ENCODE data around the gene PKDCC.

DNA sequence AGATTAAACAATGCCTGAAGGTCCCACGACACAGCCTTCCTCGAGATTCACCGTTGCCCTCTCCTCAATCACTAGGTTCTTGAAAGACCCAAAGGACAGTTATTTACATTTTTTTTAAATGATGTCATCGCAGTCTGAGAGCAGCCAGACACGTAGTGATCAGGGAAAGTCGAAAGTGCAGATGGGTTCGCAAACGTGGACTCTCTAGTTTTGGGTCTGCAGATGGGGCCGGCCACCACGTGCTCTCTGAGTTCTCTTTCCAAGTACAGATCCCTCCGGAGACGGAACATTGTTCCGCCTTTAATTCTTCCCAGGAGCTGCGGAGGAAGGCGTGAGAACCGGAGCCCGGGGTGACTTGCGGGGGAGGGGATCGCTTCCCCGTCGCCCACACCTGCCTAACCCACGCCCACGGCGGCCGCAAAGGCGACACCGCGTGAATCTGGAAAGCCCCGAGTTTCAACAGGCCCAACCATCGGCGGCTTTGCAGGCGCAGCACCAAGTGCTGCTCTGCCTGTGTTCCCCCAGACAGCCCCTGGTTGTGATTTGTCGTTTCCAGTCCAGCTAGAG, 54.3 kb downstream of the PKDCC start:
- TF ChIP-seq CEBPB (IDR thresholded peaks at IDR 0.05) (no peak), MAX (IDR thresholded peaks at IDR 0.05) (peak; percentile 92), YY1 (IDR thresholded peaks at IDR 0.05; ENCODE audit: low read depth) (no peak), EP300 (IDR thresholded peaks at IDR 0.05; ENCODE audit: borderline replicate concordance) (no peak), FOXM1 (IDR thresholded peaks at IDR 0.05; ENCODE audit: borderline replicate concordance, low read depth) (no peak), TCF12 (IDR thresholded peaks at IDR 0.05; ENCODE audit: low read depth) (no peak), TEAD4 (IDR thresholded peaks at IDR 0.05) (no peak), REST (IDR thresholded peaks at IDR 0.05; ENCODE audit: low read depth) (no peak), EGR1 (IDR thresholded peaks at IDR 0.05) (peak; percentile 71; the same call in 1 of the 2 replicates), RAD21 (IDR thresholded peaks at IDR 0.05; ENCODE audit: low read depth) (no peak)

All from Ishikawa (cell line).